PC-3 (cell line): ENCODE measurements around the gene BCAP29. TPM values are rescaled to one million over a fixed set of nuclear protein-coding genes. Genes with fewer than 3 reads are reported as not detected.

Experiments
- ATAC-seq: fragments of 200-7000 bp; cut with Tn5 transposase; 2 replicates; pipeline ENCODE4 v1.9.1; 2020; ENCODE audit warnings: mild to moderate bottlenecking, moderate library complexity
- BruUV-seq: library from RNA; stranded (reverse); fragments of 400-500 nt; replicated peaks from 2 replicates; lab custom pipeline; 2021; lab: Mats Ljungman, UMichigan
- CTCF ChIA-PET: fragments of 300-600 bp; sonication (Branson Sonifier 250); formaldehyde crosslinking; loops from one replicate; lab custom pipeline; 2022; ENCODE audit warnings: antibody characterized with exemption; lab: Charles Lee
- POLR2A ChIA-PET: fragments of 300-600 bp; sonication (Branson Sonifier 250); formaldehyde crosslinking; loops from one replicate; lab custom pipeline; 2022; ENCODE audit warnings: antibody characterized with exemption; ENCODE audit not compliant: unreplicated experiment; lab: Charles Lee
- DNase-seq: peaks from one replicate; pipeline ENCODE4 v3.0.0-alpha.2; 2015
- H2AFZ ChIP-seq: fragments of 300-600 bp; sonication (generic); 2 replicates; pipeline ENCODE4 v1.6.0; 2016; ENCODE audit warnings: antibody characterized with exemption, low read length
- H3F3A ChIP-seq: fragments of 300-600 bp; sonication (generic); one replicate; pipeline ENCODE4 v1.6.0; 2017; ENCODE audit warnings: antibody characterized with exemption, low read length, control low read depth, mild to moderate bottlenecking; ENCODE audit not compliant: unreplicated experiment
- H3K27ac ChIP-seq: fragments of 300-600 bp; sonication (generic); 2 replicates; pipeline ENCODE4 v1.5.1; 2016; ENCODE audit warnings: mild to moderate bottlenecking, low read length
- H3K27me3 ChIP-seq: fragments of 300-600 bp; sonication (generic); 2 replicates; pipeline ENCODE4 v1.6.1; 2016; ENCODE audit warnings: low read length, mixed read lengths
- H3K36me3 ChIP-seq: fragments of 300-600 bp; sonication (generic); 2 replicates; pipeline ENCODE4 v1.6.1; 2016; ENCODE audit warnings: low read depth, mixed run types, low read length, mixed read lengths
- H3K4me1 ChIP-seq: fragments of 300-600 bp; sonication (generic); 2 replicates; pipeline ENCODE4 v1.5.1; 2016; ENCODE audit warnings: low read length; ENCODE audit not compliant: insufficient read depth
- H3K4me2 ChIP-seq: fragments of 300-600 bp; sonication (generic); 2 replicates; pipeline ENCODE4 v1.6.0; 2016; ENCODE audit warnings: low read length
- H3K4me3 ChIP-seq: fragments of 300-600 bp; sonication (generic); 2 replicates; pipeline ENCODE4 v1.5.1; 2016; ENCODE audit warnings: mild to moderate bottlenecking, low read length, mixed read lengths
- H3K79me2 ChIP-seq: fragments of 300-600 bp; sonication (generic); 2 replicates; pipeline ENCODE4 v1.6.1; 2017; ENCODE audit warnings: low read length, mixed read lengths
- H3K9ac ChIP-seq: fragments of 300-600 bp; sonication (generic); 2 replicates; pipeline ENCODE4 v1.6.0; 2016; ENCODE audit warnings: mild to moderate bottlenecking, low read length
- H3K9me2 ChIP-seq: fragments of 300-600 bp; sonication (generic); replicated peaks from 2 replicates; pipeline ENCODE4 v1.6.1; 2016; ENCODE audit warnings: mixed run types, low read length, mixed read lengths
- H3K9me3 ChIP-seq: fragments of 300-600 bp; sonication (generic); 2 replicates; pipeline ENCODE4 v1.6.1; 2016; ENCODE audit warnings: low read length, mixed read lengths
- H4K20me1 ChIP-seq: fragments of 300-600 bp; sonication (generic); 2 replicates; pipeline ENCODE4 v1.6.1; 2016; ENCODE audit warnings: low read length, mixed read lengths
- CTCF ChIP-seq: fragments of 300-600 bp; sonication (generic); conservative IDR thresholded peaks from 2 replicates; pipeline ENCODE4 v1.5.1; 2017; ENCODE audit warnings: antibody characterized with exemption, low read depth, mild to moderate bottlenecking, low read length
- EZH2 ChIP-seq: fragments of 300-600 bp; sonication (generic); IDR thresholded peaks from one replicate; pipeline ENCODE4 v1.6.1; 2017; ENCODE audit warnings: antibody characterized with exemption, mild to moderate bottlenecking, low read length; ENCODE audit not compliant: unreplicated experiment
- EZH2phosphoT487 ChIP-seq: fragments of 300-600 bp; sonication (generic); IDR thresholded peaks from 2 replicates; pipeline ENCODE4 v1.6.1; 2018; ENCODE audit warnings: mild to moderate bottlenecking, antibody characterized with exemption, low read length, borderline replicate concordance
- intact Hi-C: fragments of 100-400 bp; cut with micrococcal nuclease; formaldehyde crosslinking; loops from 2 replicates; pipeline ENCODE4 v1.9.0; 2023
- total RNA-seq: library from RNA; depleted of rRNA; stranded (reverse); fragments of >200 nt; gene quantifications from 2 replicates; pipeline ENCODE4 v1.2.3, GENCODE V29; 2014

BCAP29 gene
- total RNA-seq, 1 experiment from 2014 or later: 65.9 TPM

- H3F3A ChIP-seq: no peaks in the 10 kb centered on the region
- H3K27me3 ChIP-seq: peaks cover 25% of the 10 kb centered on the region
- no peak overlapping the region for H3K9ac ChIP-seq
- H3K4me2 ChIP-seq: peak overlapping the region; percentile 71
- intact Hi-C loops: no loop called here
- H3K27ac ChIP-seq: no peak overlapping the region
- H3K4me1 ChIP-seq: no peaks in the 10 kb centered on the region
- H2AFZ ChIP-seq: peak overlapping the region; percentile 67
- POLR2A ChIA-PET: no interaction called here
- H3K4me3 ChIP-seq: peak overlapping the region; percentile 67
- H4K20me1 ChIP-seq: no peaks in the 10 kb centered on the region
- no peaks in the 10 kb centered on the region for H3K79me2 ChIP-seq
- H3K36me3 ChIP-seq: no peaks in the 10 kb centered on the region
- BruUV-seq: no TSS peak
- H3K9me3 ChIP-seq: no peaks in the 10 kb centered on the region
- H3K9me2 ChIP-seq: no peaks in the 10 kb centered on the region
- DNase-seq (no peak), ATAC-seq (no peak; the same call in 1 of the 2 replicates)
- CTCF ChIA-PET: interaction anchor here (0.8 kb wide), 1 partner anchor 98 kb away, joined by 3 read pairs; the partner anchor contains the start of genes COG5 and DUS4L
- TF ChIP-seq EZH2phosphoT487 (no peak), CTCF (0 out of 2 replicates have a peak, but pooled peaks have one; percentile 8), EZH2 (no peak)
These were observed 81.9 kb downstream of the BCAP29 start for GRCh38 chr7:107661865-107662379.

GRCh38 chr7:107663196-107663595 is 83.2 kb downstream of the BCAP29 start:
- ChIA-PET CTCF (interaction anchor here (0.7 kb wide), 1 partner anchor 195 kb away, joined by 3 read pairs; no protein-coding TSS in a partner anchor), POLR2A (no interaction called here)
- H3K4me2 ChIP-seq: no peak overlapping the region
- H4K20me1 ChIP-seq: no peaks in the 10 kb centered on the region
- H3K9me3 ChIP-seq: no peaks in the 10 kb centered on the region
- H3K4me3 ChIP-seq: no peak overlapping the region
- H3K4me1 ChIP-seq: no peaks in the 10 kb centered on the region
- H3K27me3 ChIP-seq: peaks cover 25% of the 10 kb centered on the region
- H3K27ac ChIP-seq: no peak overlapping the region
- ATAC-seq (no peak), DNase-seq (no peak)
- intact Hi-C loops: no loop called here
- H3K9ac ChIP-seq: no peak overlapping the region
- no peaks in the 10 kb centered on the region for H3F3A ChIP-seq
- no peaks in the 10 kb centered on the region for H3K79me2 ChIP-seq
- no peak overlapping the region for H2AFZ ChIP-seq
- BruUV-seq: no TSS peak
- no peaks in the 10 kb centered on the region for H3K9me2 ChIP-seq
- H3K36me3 ChIP-seq: no peaks in the 10 kb centered on the region
- TF ChIP-seq CTCF (no peak), EZH2phosphoT487 (no peak)

- ChIA-PET CTCF (no interaction called here), POLR2A (no interaction called here)
- TF ChIP-seq EZH2 (no peak), CTCF (no peak)
- no TSS peak for BruUV-seq
- no peaks in the 10 kb centered on the region for H3K9me2 ChIP-seq
- peaks cover 6% of the 10 kb centered on the region; the same call in 1 of the 2 replicates for H3K27me3 ChIP-seq
- H3K79me2 ChIP-seq: no peaks in the 10 kb centered on the region
- no peak overlapping the region for H3K9ac ChIP-seq
- H3K4me3 ChIP-seq: no peak overlapping the region
- no peak overlapping the region for H3K27ac ChIP-seq
- ATAC-seq: no peak
- no peak overlapping the region for H2AFZ ChIP-seq
- no peaks in the 10 kb centered on the region for H3F3A ChIP-seq
- H4K20me1 ChIP-seq: no peaks in the 10 kb centered on the region
- no peak overlapping the region for H3K4me2 ChIP-seq
- DNase-seq: no peak
- intact Hi-C loops: no loop called here
- H3K9me3 ChIP-seq: no peaks in the 10 kb centered on the region
- no peaks in the 10 kb centered on the region for H3K4me1 ChIP-seq
- H3K36me3 ChIP-seq: no peaks in the 10 kb centered on the region
These were observed 86.7 kb downstream of the BCAP29 start for GRCh38 chr7:107666790-107667189.
